ENCODE measurements around the gene LCE1E.

- TF ChIP-seq CTCF (IDR thresholded peaks at IDR 0.05), result no peak
- no peak for TF ChIP-seq POLR2A (IDR thresholded peaks at IDR 0.05)
- no peak for TF ChIP-seq EP300 (IDR thresholded peaks at IDR 0.05)
Observed at GRCh38 chr1:152817309-152817708, 31.3 kb downstream of the LCE1E start.

Measured in tibial nerve (tissue), 4 donors.